Measurements from ENCODE around the gene NFS1. TPM values are rescaled to one million over a fixed set of nuclear protein-coding genes. Genes with fewer than 3 reads are reported as not detected.

NFS1 gene
- total and polyA plus RNA-seq, 2 donors (not counting 1 experiment from before 2014, with no cell fraction given) = 29.0 to 30.6 TPM

DNA sequence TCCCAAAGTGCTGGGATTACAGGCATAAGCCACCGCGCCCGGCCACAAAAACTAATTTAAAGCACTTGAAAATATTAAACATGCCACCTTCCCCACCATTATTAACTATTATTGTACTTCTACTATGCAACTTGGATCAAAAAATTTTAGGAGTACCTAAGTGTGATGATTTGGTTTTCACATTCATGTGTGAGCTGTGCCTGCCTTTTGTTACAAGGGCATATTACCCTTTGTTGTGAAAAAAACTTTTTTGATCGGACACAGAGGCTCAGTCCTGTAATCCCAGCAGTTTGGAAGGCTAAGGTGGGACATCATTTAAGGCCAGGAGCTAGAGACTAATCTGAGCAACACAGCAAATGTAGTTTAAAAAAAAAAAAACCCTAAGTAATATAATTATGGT is 17.2 kb upstream of the NFS1 start:
- H3K27me3 Mint-ChIP-seq = no peaks in the 10 kb centered on the region
- DNase-seq = no peak
- H3K27me3 ChIP-seq (replicated peaks in 1 of 4; ENCODE audit: control extremely low read depth in 1 of 4, control insufficient read depth in 3 of 4, insufficient read depth in 4 of 4, low read length in 3 of 4) = no peaks in the 10 kb centered on the region
- no peak overlapping the region for H3K9ac ChIP-seq (ENCODE audit: low read length)
- no peaks in the 10 kb centered on the region for H3K9me3 Mint-ChIP-seq (ENCODE audit: insufficient read depth)
- ATAC-seq (ENCODE audit: low read depth) = no peak
- H3K27ac Mint-ChIP-seq = no peak overlapping the region
- no peak overlapping the region for H3K4me2 ChIP-seq (replicated peaks; ENCODE audit: low read depth, low read length, poor library complexity, severe bottlenecking)
- CTCF ChIA-PET = interaction anchor here (0.8 to 1.5 kb wide), 2 partner anchors 26 to 168 kb away, joined by 3 read pairs; partner anchors contain the start of gene RBM39
- peaks cover 93% of the 10 kb centered on the region for H4K20me1 ChIP-seq (ENCODE audit: control insufficient read depth, insufficient read depth, low read length, poor library complexity, severe bottlenecking)
- H3K27ac ChIP-seq (ENCODE audit: low read length in 2 of 2) = no peak overlapping the region
- peaks cover 0 to 5% of the 10 kb centered on the region in 2 donors for H3K4me1 ChIP-seq (ENCODE audit: control insufficient read depth in 2 of 2, insufficient read depth in 2 of 2, low read length in 2 of 2)
- WGBS (ENCODE audit: insufficient coverage) = no CpG with 5 or more reads among the region's 4 CpGs
- H3K9me3 ChIP-seq (ENCODE audit: control extremely low read depth in 1 of 3, control insufficient read depth in 2 of 3, insufficient read depth in 1 of 3, low read length in 2 of 3) = no peaks in the 10 kb centered on the region
- intact Hi-C loops (cut with micrococcal nuclease) = no loop called here
- H3K4me3 Mint-ChIP-seq = no peak overlapping the region
- peaks cover 18% of the 10 kb centered on the region for H3K4me1 Mint-ChIP-seq
- H3K79me2 ChIP-seq (ENCODE audit: control insufficient read depth, insufficient read depth, low read length) = peaks cover 92% of the 10 kb centered on the region
- no peak for TF ChIP-seq EZH2 (IDR thresholded peaks at IDR 0.05; ENCODE audit: borderline replicate concordance, insufficient read depth, low read depth, low read length, poor library complexity, severe bottlenecking)
- TF ChIP-seq, protein P1, sequence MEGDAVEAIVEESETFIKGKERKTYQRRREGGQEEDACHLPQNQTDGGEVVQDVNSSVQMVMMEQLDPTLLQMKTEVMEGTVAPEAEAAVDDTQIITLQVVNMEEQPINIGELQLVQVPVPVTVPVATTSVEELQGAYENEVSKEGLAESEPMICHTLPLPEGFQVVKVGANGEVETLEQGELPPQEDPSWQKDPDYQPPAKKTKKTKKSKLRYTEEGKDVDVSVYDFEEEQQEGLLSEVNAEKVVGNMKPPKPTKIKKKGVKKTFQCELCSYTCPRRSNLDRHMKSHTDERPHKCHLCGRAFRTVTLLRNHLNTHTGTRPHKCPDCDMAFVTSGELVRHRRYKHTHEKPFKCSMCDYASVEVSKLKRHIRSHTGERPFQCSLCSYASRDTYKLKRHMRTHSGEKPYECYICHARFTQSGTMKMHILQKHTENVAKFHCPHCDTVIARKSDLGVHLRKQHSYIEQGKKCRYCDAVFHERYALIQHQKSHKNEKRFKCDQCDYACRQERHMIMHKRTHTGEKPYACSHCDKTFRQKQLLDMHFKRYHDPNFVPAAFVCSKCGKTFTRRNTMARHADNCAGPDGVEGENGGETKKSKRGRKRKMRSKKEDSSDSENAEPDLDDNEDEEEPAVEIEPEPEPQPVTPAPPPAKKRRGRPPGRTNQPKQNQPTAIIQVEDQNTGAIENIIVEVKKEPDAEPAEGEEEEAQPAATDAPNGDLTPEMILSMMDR (IDR thresholded peaks at IDR 0.05) = no peak
- POLR2A ChIA-PET = no interaction called here
- peaks cover 24 to 94% of the 10 kb centered on the region in 2 experiments for H3K36me3 ChIP-seq (replicated peaks in 1 of 2; ENCODE audit: control extremely low read depth in 1 of 2, control insufficient read depth in 1 of 2, extremely low read depth in 1 of 2, insufficient read depth in 2 of 2, low read length in 1 of 2)
- H2AFZ ChIP-seq (ENCODE audit: insufficient read depth, low read depth, low read length, poor library complexity, severe bottlenecking) = no peak overlapping the region
- no peak overlapping the region for H3K4me3 ChIP-seq (ENCODE audit: control extremely low read depth in 1 of 5, extremely low read depth in 1 of 5, insufficient read depth in 1 of 5, low read depth in 2 of 5, low read length in 4 of 5)

DNA sequence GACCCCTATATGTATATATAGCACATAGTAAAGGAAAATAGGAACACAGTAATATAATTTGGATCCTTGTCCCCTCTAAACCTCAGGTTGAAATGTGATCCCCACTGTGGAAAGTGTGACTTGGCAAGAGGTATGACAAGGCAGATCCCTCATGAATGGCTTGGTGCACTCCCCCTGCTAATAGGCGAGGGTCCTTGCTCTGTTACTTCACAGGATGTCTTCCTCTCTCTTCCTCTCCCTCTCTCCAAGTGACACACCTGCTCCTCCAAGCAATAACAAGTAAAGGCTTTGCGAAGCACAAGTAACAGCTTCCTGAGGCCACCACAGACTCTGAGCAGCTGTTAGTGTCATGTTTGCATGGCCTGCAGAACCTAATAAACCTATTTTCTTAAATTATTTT is 16.5 kb upstream of the NFS1 start:
- H3K9ac ChIP-seq (ENCODE audit: low read length) = no peak overlapping the region
- peaks cover 23 to 94% of the 10 kb centered on the region in 2 experiments for H3K36me3 ChIP-seq (replicated peaks in 1 of 2; ENCODE audit: control extremely low read depth in 1 of 2, control insufficient read depth in 1 of 2, extremely low read depth in 1 of 2, insufficient read depth in 2 of 2, low read length in 1 of 2)
- no peak for ATAC-seq (ENCODE audit: low read depth)
- no peak overlapping the region for H3K4me3 ChIP-seq (ENCODE audit: control extremely low read depth in 1 of 5, extremely low read depth in 1 of 5, insufficient read depth in 1 of 5, low read depth in 2 of 5, low read length in 4 of 5)
- CTCF ChIA-PET = interaction anchor here (1.5 kb wide), 1 partner anchor 169 kb away, joined by 3 read pairs; no protein-coding TSS in a partner anchor
- H3K4me2 ChIP-seq (replicated peaks; ENCODE audit: low read depth, low read length, poor library complexity, severe bottlenecking) = no peak overlapping the region
- H3K9me3 ChIP-seq (ENCODE audit: control extremely low read depth in 1 of 3, control insufficient read depth in 2 of 3, insufficient read depth in 1 of 3, low read length in 2 of 3) = no peaks in the 10 kb centered on the region
- H2AFZ ChIP-seq (ENCODE audit: insufficient read depth, low read depth, low read length, poor library complexity, severe bottlenecking) = no peak overlapping the region
- TF ChIP-seq, protein P1 (IDR thresholded peaks at IDR 0.05) = no peak
- no peak for TF ChIP-seq EZH2 (IDR thresholded peaks at IDR 0.05; ENCODE audit: borderline replicate concordance, insufficient read depth, low read depth, low read length, poor library complexity, severe bottlenecking)
- POLR2A ChIA-PET = no interaction called here
- no peak overlapping the region for H3K27ac Mint-ChIP-seq
- H3K27me3 ChIP-seq (replicated peaks in 1 of 4; ENCODE audit: control extremely low read depth in 1 of 4, control insufficient read depth in 3 of 4, insufficient read depth in 4 of 4, low read length in 3 of 4) = no peaks in the 10 kb centered on the region
- H3K4me3 Mint-ChIP-seq = no peak overlapping the region
- intact Hi-C loops (cut with micrococcal nuclease) = loop anchor here (2.0 kb wide), 1 partner anchor 15 kb away; no protein-coding TSS in a partner anchor
- no peaks in the 10 kb centered on the region for H3K27me3 Mint-ChIP-seq
- H3K4me1 ChIP-seq (ENCODE audit: control insufficient read depth in 2 of 2, insufficient read depth in 2 of 2, low read length in 2 of 2) = peaks cover 0 to 5% of the 10 kb centered on the region in 2 donors
- peaks cover 25% of the 10 kb centered on the region for H3K4me1 Mint-ChIP-seq
- H3K27ac ChIP-seq (ENCODE audit: low read length in 2 of 2) = no peak overlapping the region
- DNase-seq = no peak
- H4K20me1 ChIP-seq (ENCODE audit: control insufficient read depth, insufficient read depth, low read length, poor library complexity, severe bottlenecking) = peaks cover 86% of the 10 kb centered on the region
- no peaks in the 10 kb centered on the region for H3K9me3 Mint-ChIP-seq (ENCODE audit: insufficient read depth)
- peaks cover 86% of the 10 kb centered on the region for H3K79me2 ChIP-seq (ENCODE audit: control insufficient read depth, insufficient read depth, low read length)
- WGBS (ENCODE audit: insufficient coverage) = 100% methylated on average over 1 of the region's 2 CpGs
